ENCODE results near the gene ABCG1.

Gene ABCG1

GRCh38 chr21:42302076-42302650 lies 83.2 kb downstream of the ABCG1 start:
- DNase-seq (ENCODE audit: extremely low spot score), result no peak
- POLR2A ChIA-PET, result no interaction called here
- CTCF ChIA-PET, result no interaction called here
- TF ChIP-seq SP1 (IDR thresholded peaks at IDR 0.05), result no peak

GRCh38 chr21:42302794-42303193 lies 83.9 kb downstream of the ABCG1 start:
- no peak for TF ChIP-seq LEF1 (IDR thresholded peaks at IDR 0.05; ENCODE audit: borderline replicate concordance)
- no peak for TF ChIP-seq ARNT (IDR thresholded peaks at IDR 0.05)
- TF ChIP-seq TARDBP (IDR thresholded peaks at IDR 0.05), result no peak
- TF ChIP-seq FOXA1 (IDR thresholded peaks at IDR 0.05), result no peak
- TF ChIP-seq NFRKB (IDR thresholded peaks at IDR 0.05), result no peak
- TF ChIP-seq L3MBTL2 (conservative IDR thresholded peaks at IDR 0.05), result no peak
- no peak for TF ChIP-seq SP1 (IDR thresholded peaks at IDR 0.05)
- TF ChIP-seq CTBP1 (IDR thresholded peaks at IDR 0.05; ENCODE audit: borderline replicate concordance), result no peak
- no peak for TF ChIP-seq HDGF (IDR thresholded peaks at IDR 0.05; ENCODE audit: borderline replicate concordance)
- TF ChIP-seq ZNF384 (IDR thresholded peaks at IDR 0.05), result no peak
- TF ChIP-seq ELF4 (IDR thresholded peaks at IDR 0.05), result no peak
- TF ChIP-seq FOXM1 (IDR thresholded peaks at IDR 0.05; ENCODE audit: borderline replicate concordance), result no peak
- no peak for TF ChIP-seq SUZ12 (IDR thresholded peaks at IDR 0.05)
- TF ChIP-seq PKNOX1 (IDR thresholded peaks at IDR 0.05), result no peak
- ChIA-PET POLR2A (no interaction called here), CTCF (no interaction called here)
- DNase-seq (ENCODE audit: extremely low spot score), result no peak

- CTCF ChIA-PET, result no interaction called here
Measured at GRCh38 chr21:42303443-42303842, 84.5 kb downstream of the ABCG1 start.

DNA sequence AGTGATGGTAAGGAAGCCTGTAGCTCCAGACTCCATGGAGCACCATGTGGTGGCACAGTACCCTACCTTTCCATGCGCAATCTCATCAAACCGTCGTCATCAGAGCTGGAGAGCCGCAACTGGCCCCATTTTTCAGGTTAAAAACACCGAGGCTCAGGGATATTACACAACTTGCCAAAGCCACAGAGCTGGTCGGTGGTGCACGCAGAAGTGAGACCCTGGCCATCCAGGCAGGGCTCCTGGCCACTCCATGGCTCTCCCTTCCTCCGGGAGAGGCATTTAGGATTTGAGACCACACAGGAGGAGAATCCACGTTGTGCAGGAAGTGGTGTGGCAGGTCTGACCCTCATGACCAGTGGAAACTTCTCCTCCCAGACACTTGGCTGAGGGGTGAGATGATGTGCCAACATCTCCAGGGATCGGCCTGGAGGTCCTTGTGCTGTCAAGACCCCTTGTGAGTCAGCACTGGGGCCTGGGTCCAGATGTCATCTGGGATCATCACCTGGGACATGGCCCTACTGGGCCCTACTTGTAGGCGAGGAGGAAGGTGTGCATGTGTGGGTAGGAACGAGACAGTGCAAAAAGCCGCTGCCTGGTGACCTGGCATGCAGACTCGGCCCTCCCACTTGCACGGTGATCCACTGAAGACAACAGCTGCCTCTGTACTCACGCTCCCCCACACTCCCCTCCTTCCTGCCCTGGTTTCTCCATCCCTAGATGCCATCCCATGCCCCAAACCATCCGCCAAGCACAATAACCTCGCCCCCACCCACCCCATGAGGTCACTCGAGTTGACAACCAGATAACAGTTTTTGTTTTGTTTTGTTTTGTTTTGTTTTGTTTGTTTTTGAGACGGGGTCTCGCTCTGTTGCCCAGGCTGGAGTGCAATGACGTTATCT lies 85.9 kb downstream of the ABCG1 start:
- ChIA-PET CTCF (no interaction called here), POLR2A (no interaction called here)
- TF ChIP-seq PKNOX1 (IDR thresholded peaks at IDR 0.05) (no peak), LEF1 (IDR thresholded peaks at IDR 0.05; ENCODE audit: borderline replicate concordance) (no peak), FOXK2 (IDR thresholded peaks at IDR 0.05) (no peak), HDGF (IDR thresholded peaks at IDR 0.05; ENCODE audit: borderline replicate concordance) (no peak), FOXA1 (IDR thresholded peaks at IDR 0.05) (no peak), L3MBTL2 (conservative IDR thresholded peaks at IDR 0.05) (no peak), NFRKB (IDR thresholded peaks at IDR 0.05) (no peak), SUZ12 (IDR thresholded peaks at IDR 0.05) (no peak), ZNF384 (IDR thresholded peaks at IDR 0.05) (no peak), ELF4 (IDR thresholded peaks at IDR 0.05) (no peak), ARNT (IDR thresholded peaks at IDR 0.05) (no peak), SP1 (IDR thresholded peaks at IDR 0.05) (no peak)
- DNase-seq (ENCODE audit: extremely low spot score), result no peak

More at GRCh38 chr21:42303443-42303842, 84.5 kb downstream of the ABCG1 start:
- no peak for TF ChIP-seq FOXM1 (IDR thresholded peaks at IDR 0.05; ENCODE audit: borderline replicate concordance)
- no peak for TF ChIP-seq PKNOX1 (IDR thresholded peaks at IDR 0.05)
- POLR2A ChIA-PET, result no interaction called here
- no peak for DNase-seq (ENCODE audit: extremely low spot score)

- TF ChIP-seq ZNF384 (IDR thresholded peaks at IDR 0.05) (no peak), FOXM1 (IDR thresholded peaks at IDR 0.05; ENCODE audit: borderline replicate concordance) (no peak), SP1 (IDR thresholded peaks at IDR 0.05) (no peak), FOXK2 (IDR thresholded peaks at IDR 0.05) (no peak), TARDBP (IDR thresholded peaks at IDR 0.05) (no peak), CTBP1 (IDR thresholded peaks at IDR 0.05; ENCODE audit: borderline replicate concordance) (no peak), ELF4 (IDR thresholded peaks at IDR 0.05) (no peak), NFRKB (IDR thresholded peaks at IDR 0.05) (no peak), BHLHE40 (IDR thresholded peaks at IDR 0.05; ENCODE audit: borderline replicate concordance) (no peak), HDGF (IDR thresholded peaks at IDR 0.05; ENCODE audit: borderline replicate concordance) (no peak), FOXA1 (IDR thresholded peaks at IDR 0.05) (no peak), ARNT (IDR thresholded peaks at IDR 0.05) (no peak), L3MBTL2 (conservative IDR thresholded peaks at IDR 0.05) (no peak), SUZ12 (IDR thresholded peaks at IDR 0.05) (no peak), PKNOX1 (IDR thresholded peaks at IDR 0.05) (no peak), LEF1 (IDR thresholded peaks at IDR 0.05; ENCODE audit: borderline replicate concordance) (no peak)
- ChIA-PET POLR2A (no interaction called here), CTCF (interaction anchor here (0.6 kb wide), 1 partner anchor 154 kb away, joined by 4 read pairs; no protein-coding TSS in a partner anchor)
- no peak for DNase-seq (ENCODE audit: extremely low spot score)
Measured at GRCh38 chr21:42305707-42306147, 86.8 kb downstream of the ABCG1 start.

Measured in HEK293T (cell line).